ENCODE data around the gene TTC39B. TPM values are rescaled to one million over a fixed set of nuclear protein-coding genes. Genes with fewer than 3 reads are reported as not detected.

TTC39B gene
- total RNA-seq, 2 donors from 2014 or later: 30.8 to 46.7 TPM

DNA sequence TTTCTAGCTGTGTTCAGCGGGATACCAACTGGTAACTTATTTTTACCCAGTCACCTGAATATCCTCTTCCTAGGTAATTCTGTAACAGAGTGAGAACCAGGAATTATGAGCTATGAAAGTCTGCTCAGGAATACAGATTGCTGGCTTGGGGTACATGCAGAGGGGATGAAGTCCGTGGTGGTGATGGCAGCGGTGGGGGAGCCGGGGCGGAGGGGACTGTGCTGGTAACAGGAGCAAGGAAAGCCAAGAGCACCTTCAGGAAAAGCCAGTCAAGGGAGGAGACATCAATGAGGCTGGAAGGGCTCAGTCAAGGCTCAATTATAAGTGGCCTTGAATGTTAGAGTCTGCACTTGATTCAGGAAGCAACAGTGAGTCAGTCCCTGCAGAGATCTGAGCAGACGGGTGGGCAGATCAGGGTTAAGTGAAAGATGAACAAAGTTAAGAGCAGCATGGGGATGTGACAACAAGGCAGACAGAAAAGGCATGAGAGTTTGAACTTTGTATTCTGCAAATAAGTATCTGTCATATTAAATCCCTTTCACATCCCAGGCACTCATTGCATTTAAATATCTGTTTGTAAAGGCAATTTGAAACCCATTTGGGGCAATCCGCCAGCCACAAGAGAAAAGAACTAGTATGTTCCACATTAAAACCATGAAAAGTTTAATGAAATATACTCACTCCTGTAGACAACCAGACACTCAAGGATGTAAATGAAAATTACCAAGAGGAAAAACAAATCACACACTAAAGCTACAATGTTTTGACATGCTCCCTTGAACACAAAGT is 101.2 kb downstream of the TTC39B start:
- ATAC-seq (replicated peaks in 1 of 2): no peak
- no peak for DNase-seq
- Mint-ChIP-seq H3K27ac (no peak overlapping the region), H3K4me1 (ENCODE audit: low read depth) (peaks cover 19% of the 10 kb centered on the region), H3K9me3 (peaks cover 2 to 5% of the 10 kb centered on the region in 2 donors), H3K27me3 (ENCODE audit: low read depth) (no peaks in the 10 kb centered on the region), H3K4me3 (no peak overlapping the region), H3K36me3 (ENCODE audit: insufficient read depth in 2 of 2) (peaks cover 7 to 22% of the 10 kb centered on the region in 2 donors)

DNA sequence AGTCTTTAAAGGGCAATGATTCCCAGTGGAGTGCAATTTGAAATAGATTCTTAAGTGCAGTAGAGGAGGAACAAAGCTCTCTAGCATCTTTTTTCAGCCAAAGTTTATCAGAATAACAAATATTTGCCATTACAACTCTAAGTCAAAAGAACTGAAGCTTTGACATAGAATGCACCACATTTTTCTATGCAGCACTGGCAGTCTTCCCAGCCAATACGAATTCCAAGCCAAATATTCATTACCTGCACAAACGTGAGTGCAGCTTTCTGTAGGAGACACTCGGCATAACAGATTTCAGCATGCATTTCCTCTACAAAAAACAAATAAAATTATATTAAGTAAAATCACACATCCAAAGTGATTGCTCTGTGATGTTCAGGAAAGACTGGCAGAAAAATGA is 103.4 kb downstream of the TTC39B start:
- H3K27ac Mint-ChIP-seq: no peak overlapping the region
- no peak overlapping the region for H3K4me3 Mint-ChIP-seq
- peaks cover 19% of the 10 kb centered on the region for H3K4me1 Mint-ChIP-seq (ENCODE audit: low read depth)
- DNase-seq (no peak), ATAC-seq (replicated peaks in 1 of 2) (no peak)
- peaks cover 7 to 18% of the 10 kb centered on the region in 2 donors for H3K36me3 Mint-ChIP-seq (ENCODE audit: insufficient read depth in 2 of 2)
- peaks cover 2 to 5% of the 10 kb centered on the region in 2 donors for H3K9me3 Mint-ChIP-seq
- no peaks in the 10 kb centered on the region for H3K27me3 Mint-ChIP-seq (ENCODE audit: low read depth)

DNA sequence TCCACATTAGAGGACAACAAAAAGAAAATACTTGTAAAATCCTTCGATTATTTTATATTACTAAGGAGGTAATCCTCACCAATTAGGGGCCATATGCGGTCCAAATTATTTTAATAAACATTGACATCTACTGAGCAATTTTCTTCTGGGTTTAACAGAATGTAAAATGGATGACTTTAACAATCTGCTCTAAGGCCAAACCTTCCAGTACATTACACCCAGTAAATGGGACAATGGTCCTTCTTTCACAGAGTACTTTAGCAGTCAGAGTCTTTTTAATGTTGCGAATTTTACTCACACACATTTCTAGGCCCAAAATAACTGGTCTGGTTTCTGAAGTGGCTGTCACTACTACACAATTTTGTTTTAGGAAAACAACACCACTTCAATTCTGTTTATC is 106.9 kb downstream of the TTC39B start:
- Mint-ChIP-seq H3K27ac (no peak overlapping the region), H3K27me3 (ENCODE audit: low read depth) (no peaks in the 10 kb centered on the region), H3K9me3 (no peaks in the 10 kb centered on the region), H3K36me3 (ENCODE audit: insufficient read depth in 2 of 2) (peaks cover 3 to 10% of the 10 kb centered on the region in 2 donors), H3K4me1 (ENCODE audit: low read depth) (no peaks in the 10 kb centered on the region), H3K4me3 (no peak overlapping the region)
- DNase-seq: no peak
- no peak for ATAC-seq (replicated peaks in 1 of 2)

DNA sequence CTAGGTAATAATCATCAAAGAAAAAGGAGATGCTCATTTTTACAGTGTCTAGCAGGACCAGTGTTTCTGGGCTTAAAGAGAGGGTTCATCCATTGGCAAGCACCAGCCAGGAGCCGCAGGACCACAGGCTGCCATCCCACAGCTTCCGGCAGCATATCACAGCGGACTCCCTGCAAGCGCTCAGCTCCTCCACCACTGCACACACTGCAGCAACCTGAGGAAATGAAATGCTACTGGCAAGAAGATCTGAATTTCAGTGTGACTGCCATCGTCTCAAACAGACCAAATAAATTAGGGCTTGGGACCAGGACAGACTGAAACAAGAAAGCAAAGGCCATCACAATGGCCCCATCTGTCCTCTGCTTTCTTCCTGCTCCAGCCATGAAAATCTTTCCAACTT is 114.2 kb downstream of the TTC39B start:
- peaks cover 10 to 21% of the 10 kb centered on the region in 2 donors for H3K36me3 Mint-ChIP-seq (ENCODE audit: insufficient read depth in 2 of 2)

DNA sequence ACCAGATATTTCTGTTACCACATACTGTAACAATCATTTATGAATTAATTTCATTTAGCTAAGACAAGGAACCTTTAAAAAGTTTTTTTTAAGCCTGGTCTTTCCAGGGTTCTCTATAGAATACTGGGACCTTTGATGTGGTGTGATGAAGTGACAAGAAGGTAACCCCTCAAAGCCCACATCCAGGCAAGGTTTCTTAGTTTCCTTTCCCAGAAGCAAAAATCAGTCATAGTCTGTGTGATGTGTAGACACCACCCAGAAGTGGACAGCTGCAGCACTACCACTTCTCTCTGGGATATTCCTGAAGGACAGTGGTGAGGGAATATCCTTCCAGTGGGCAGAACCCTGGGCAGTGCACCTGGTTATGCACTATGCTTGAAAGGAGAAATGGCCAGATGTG is 115.6 kb downstream of the TTC39B start:
- ATAC-seq (replicated peaks in 1 of 2) (peak; percentile 92 to 96), DNase-seq (peak; percentile 7 to 17)
- no peak overlapping the region for H3K4me3 Mint-ChIP-seq
- H3K4me1 Mint-ChIP-seq (ENCODE audit: low read depth): peaks cover 16% of the 10 kb centered on the region
- H3K27ac Mint-ChIP-seq: no peak overlapping the region
- H3K36me3 Mint-ChIP-seq (ENCODE audit: insufficient read depth in 2 of 2): peaks cover 9 to 17% of the 10 kb centered on the region in 2 donors
- no peaks in the 10 kb centered on the region for H3K27me3 Mint-ChIP-seq (ENCODE audit: low read depth)
- H3K9me3 Mint-ChIP-seq: no peaks in the 10 kb centered on the region

More for the DNA sequence above, 114.2 kb downstream of the TTC39B start:
- no peaks in the 10 kb centered on the region for H3K27me3 Mint-ChIP-seq (ENCODE audit: low read depth)
- no peaks in the 10 kb centered on the region for H3K9me3 Mint-ChIP-seq
- DNase-seq: no peak
- peaks cover 16% of the 10 kb centered on the region for H3K4me1 Mint-ChIP-seq (ENCODE audit: low read depth)
- ATAC-seq (replicated peaks in 1 of 2): no peak
- H3K27ac Mint-ChIP-seq: no peak overlapping the region
- H3K4me3 Mint-ChIP-seq: no peak overlapping the region

DNA sequence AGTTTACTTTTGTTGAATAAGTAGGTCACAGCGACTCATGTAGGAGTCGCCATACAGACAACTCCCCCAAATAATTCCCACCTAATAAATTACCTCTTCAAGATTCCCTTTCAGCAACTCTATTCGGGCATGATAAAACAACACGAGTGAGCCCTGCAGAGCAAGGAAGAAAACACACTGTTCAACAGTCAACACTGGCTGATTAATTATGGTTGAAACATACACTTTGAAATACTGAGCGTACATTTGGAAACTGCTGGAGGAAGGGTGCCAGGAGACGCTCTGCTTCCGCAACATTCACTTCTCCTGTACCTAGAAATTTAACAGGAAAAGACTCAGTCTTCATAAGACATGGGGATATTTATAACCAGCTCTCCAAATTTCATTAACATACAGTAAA is 117.5 kb downstream of the TTC39B start:
- DNase-seq: no peak

DNA sequence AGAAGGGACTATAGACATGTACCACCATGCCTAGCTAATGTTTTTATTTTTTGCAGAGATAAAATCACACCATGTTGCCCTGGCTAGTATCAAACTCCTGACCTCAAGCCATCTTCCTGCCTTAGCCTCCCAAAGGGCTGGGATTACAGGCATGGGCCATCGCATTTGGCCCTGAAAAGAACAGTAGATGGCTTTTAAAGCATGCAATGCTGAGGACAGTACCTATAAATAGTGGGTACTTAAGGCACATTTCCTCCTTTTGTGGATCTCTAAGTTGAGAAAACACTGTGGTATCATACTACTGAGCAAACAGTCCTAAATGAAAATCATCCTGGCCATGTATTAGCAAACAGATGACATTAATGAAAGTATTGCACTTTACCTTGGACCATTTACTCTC is 119.4 kb downstream of the TTC39B start:
- Mint-ChIP-seq H3K4me1 (ENCODE audit: low read depth) (peaks cover 16% of the 10 kb centered on the region), H3K27me3 (ENCODE audit: low read depth) (no peaks in the 10 kb centered on the region), H3K36me3 (ENCODE audit: insufficient read depth in 2 of 2) (peaks cover 6 to 12% of the 10 kb centered on the region in 2 donors), H3K9me3 (no peaks in the 10 kb centered on the region), H3K4me3 (no peak overlapping the region), H3K27ac (no peak overlapping the region)
- DNase-seq (no peak), ATAC-seq (replicated peaks in 1 of 2) (no peak)

More for the DNA sequence above, 117.5 kb downstream of the TTC39B start:
- Mint-ChIP-seq H3K27ac (no peak overlapping the region), H3K9me3 (no peaks in the 10 kb centered on the region), H3K4me1 (ENCODE audit: low read depth) (peaks cover 16% of the 10 kb centered on the region), H3K36me3 (ENCODE audit: insufficient read depth in 2 of 2) (peaks cover 6 to 11% of the 10 kb centered on the region in 2 donors), H3K27me3 (ENCODE audit: low read depth) (no peaks in the 10 kb centered on the region), H3K4me3 (no peak overlapping the region)
- ATAC-seq (replicated peaks in 1 of 2): no peak

DNA sequence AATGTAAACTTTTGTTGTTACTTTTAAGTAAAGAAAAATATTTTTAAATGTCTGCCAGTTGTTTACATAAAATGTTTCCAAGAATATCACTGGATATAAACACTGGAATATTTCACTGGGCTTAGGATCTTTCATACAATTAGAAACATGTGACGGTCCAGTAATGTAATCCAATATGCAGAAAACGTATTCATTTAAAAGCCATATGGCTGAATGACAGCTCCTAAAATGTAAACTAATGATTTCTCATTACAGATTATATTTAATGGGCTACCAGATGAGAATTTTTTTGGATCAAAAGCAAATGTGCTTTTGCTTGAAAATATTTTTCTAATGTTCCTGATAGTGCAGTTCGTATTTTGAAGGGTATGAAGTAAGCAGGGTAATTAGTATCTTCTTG is 124.3 kb downstream of the TTC39B start:
- no peak overlapping the region for H3K4me3 Mint-ChIP-seq
- DNase-seq: no peak
- H3K36me3 Mint-ChIP-seq (ENCODE audit: insufficient read depth in 2 of 2): peaks cover 1 to 6% of the 10 kb centered on the region in 2 donors
- no peaks in the 10 kb centered on the region for H3K9me3 Mint-ChIP-seq
- H3K27me3 Mint-ChIP-seq (ENCODE audit: low read depth): no peaks in the 10 kb centered on the region
- ATAC-seq (replicated peaks in 1 of 2): no peak
- H3K27ac Mint-ChIP-seq: no peak overlapping the region
- peaks cover 10% of the 10 kb centered on the region for H3K4me1 Mint-ChIP-seq (ENCODE audit: low read depth)

DNA sequence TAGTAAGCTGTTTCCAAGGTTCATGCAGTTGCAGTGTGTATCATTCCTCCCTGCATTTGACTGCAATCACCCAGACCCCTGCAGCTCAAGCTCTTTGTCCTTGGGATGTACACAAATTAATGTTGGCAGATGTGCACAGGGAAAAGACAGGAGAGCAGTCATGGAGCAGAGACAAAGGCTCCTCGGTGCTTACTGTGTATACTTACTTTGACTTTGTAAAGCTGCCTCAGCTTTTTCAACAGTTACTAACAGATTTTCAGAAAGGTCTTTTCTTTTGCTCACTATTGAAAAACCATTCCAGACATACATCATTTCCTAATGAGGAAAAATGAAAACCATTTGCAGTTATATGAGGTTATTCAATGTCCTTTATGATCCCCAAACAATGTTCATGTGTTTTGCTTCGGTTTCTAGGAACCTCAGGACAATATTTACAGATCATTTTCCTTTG is 124.9 kb downstream of the TTC39B start:
- no peaks in the 10 kb centered on the region for H3K9me3 Mint-ChIP-seq
- H3K27ac Mint-ChIP-seq: no peak overlapping the region
- peaks cover 10% of the 10 kb centered on the region for H3K4me1 Mint-ChIP-seq (ENCODE audit: low read depth)
- DNase-seq (no peak), ATAC-seq (replicated peaks in 1 of 2) (no peak)
- no peaks in the 10 kb centered on the region for H3K27me3 Mint-ChIP-seq (ENCODE audit: low read depth)
- H3K4me3 Mint-ChIP-seq: no peak overlapping the region
- H3K36me3 Mint-ChIP-seq (ENCODE audit: insufficient read depth in 2 of 2): peaks cover 1 to 6% of the 10 kb centered on the region in 2 donors

DNA sequence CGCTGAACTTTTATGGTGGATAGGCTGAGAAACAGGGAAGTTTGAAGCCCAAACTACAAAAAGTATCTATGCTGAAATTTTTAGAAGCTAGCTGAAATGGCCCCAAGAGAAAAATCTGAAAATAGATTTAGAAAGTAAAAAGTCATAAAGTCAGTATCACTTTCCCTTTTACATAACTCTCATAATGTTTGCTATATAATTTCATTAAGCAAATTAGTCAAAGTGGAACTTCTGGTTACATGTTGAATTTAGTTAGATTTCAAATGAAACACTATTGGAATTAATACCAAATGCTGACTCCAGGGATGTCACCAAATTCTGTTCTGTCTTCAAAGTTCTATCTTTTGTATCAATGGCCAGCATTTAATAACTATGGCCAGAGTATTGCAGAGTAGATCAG is 126.9 kb downstream of the TTC39B start:
- H3K4me1 Mint-ChIP-seq (ENCODE audit: low read depth): peaks cover 10% of the 10 kb centered on the region
- H3K36me3 Mint-ChIP-seq (ENCODE audit: insufficient read depth in 2 of 2): peaks cover 1 to 6% of the 10 kb centered on the region in 2 donors
- DNase-seq: no peak
- no peaks in the 10 kb centered on the region for H3K27me3 Mint-ChIP-seq (ENCODE audit: low read depth)
- H3K27ac Mint-ChIP-seq: no peak overlapping the region
- no peak overlapping the region for H3K4me3 Mint-ChIP-seq
- no peaks in the 10 kb centered on the region for H3K9me3 Mint-ChIP-seq
- ATAC-seq (replicated peaks in 1 of 2): no peak

DNA sequence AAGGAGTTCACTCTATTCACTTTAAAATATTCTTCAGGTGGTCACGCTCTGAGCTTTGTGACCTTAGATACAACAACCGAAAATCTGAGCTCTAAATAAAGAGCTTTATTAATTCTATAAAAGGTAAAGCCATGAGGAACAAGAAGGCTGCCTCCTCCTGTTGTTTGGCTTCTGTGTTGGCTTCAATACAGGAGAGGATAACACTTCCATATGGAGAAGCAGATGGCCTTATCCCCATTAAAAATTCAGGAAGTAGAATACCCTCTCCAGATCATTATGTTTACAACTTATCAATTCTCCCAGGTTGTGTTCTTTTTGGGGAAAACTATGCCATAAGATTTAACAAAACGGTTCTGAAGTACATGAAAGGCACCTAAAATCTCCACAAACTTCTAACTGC is 128.4 kb downstream of the TTC39B start:
- Mint-ChIP-seq H3K27me3 (ENCODE audit: low read depth) (no peaks in the 10 kb centered on the region), H3K4me1 (ENCODE audit: low read depth) (peaks cover 10% of the 10 kb centered on the region), H3K9me3 (no peaks in the 10 kb centered on the region), H3K36me3 (ENCODE audit: insufficient read depth in 2 of 2) (peaks cover 2 to 6% of the 10 kb centered on the region in 2 donors), H3K4me3 (no peak overlapping the region), H3K27ac (no peak overlapping the region)
- no peak for ATAC-seq (replicated peaks in 1 of 2)
- DNase-seq: no peak

DNA sequence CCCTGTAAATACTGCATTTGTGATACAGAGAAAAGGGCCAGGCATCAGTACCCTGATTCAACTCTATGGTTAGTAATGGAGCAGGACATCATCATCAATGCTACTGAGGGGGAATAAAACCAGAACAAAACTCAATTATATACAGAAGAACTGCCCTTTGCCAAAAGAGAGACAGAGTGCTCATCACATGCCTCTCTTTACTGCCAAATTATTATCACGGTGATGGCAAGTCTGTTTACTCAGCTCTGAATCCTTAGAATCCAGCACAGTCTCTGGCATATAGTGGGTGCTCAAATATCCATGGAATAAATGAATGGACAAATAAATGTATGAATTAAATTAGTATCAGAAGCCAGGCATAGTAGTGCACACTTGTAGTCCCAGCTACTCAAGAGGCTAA is 130.2 kb downstream of the TTC39B start:
- Mint-ChIP-seq H3K27ac (peak overlapping the region; percentile 54), H3K36me3 (ENCODE audit: insufficient read depth in 2 of 2) (peaks cover 2 to 4% of the 10 kb centered on the region in 2 donors), H3K9me3 (no peaks in the 10 kb centered on the region), H3K4me3 (no peak overlapping the region), H3K27me3 (ENCODE audit: low read depth) (no peaks in the 10 kb centered on the region), H3K4me1 (ENCODE audit: low read depth) (peaks cover 10% of the 10 kb centered on the region)
- DNase-seq (no peak), ATAC-seq (replicated peaks in 1 of 2) (no peak)

DNA sequence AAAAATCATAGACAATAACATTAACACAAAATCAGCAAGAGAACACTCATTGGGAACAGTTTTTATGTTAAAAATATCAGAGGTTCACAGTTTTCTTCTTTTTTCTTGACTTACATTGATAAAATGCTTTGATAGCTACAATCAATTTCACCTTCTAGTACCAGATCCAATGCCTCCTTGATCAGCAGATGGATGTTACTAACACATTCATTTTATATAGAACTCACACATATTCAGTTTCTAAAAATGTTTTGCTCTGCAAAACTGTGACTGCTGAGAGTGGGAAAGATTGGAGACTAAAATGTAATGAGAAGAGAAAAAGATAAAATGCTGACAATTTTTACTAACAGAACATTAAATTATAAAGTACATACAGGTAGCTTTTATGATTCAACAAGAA is 143.1 kb downstream of the TTC39B start:
- no peak for DNase-seq
- H3K36me3 Mint-ChIP-seq (ENCODE audit: insufficient read depth in 2 of 2): no peaks in the 10 kb centered on the region
- H3K27me3 Mint-ChIP-seq (ENCODE audit: low read depth): no peaks in the 10 kb centered on the region
- H3K4me3 Mint-ChIP-seq: no peak overlapping the region
- H3K4me1 Mint-ChIP-seq (ENCODE audit: low read depth): no peaks in the 10 kb centered on the region
- ATAC-seq (replicated peaks in 1 of 2): no peak
- H3K27ac Mint-ChIP-seq: no peak overlapping the region
- no peaks in the 10 kb centered on the region for H3K9me3 Mint-ChIP-seq

DNA sequence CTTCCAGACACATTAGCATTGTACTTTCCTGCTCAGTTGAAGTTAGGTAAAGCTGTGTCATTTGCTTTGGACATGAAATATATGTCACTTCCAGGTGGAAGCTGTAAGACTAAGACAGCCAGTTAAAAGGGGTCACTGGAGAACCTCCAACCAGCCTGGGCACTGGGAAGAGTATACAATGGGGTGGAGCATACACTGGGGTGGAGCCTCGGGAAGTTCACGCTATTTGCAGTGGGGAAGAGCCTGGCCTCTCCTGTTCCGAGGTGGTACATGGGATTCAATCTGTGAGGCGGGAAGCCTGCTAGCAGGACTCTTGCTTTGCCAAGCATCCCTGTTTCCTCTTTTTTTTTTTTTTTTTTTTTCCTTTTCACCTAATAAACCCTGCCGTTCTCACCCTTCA is 145.3 kb downstream of the TTC39B start:
- Mint-ChIP-seq H3K27me3 (ENCODE audit: low read depth) (peaks cover 2% of the 10 kb centered on the region), H3K36me3 (ENCODE audit: insufficient read depth in 2 of 2) (no peaks in the 10 kb centered on the region), H3K4me1 (ENCODE audit: low read depth) (no peaks in the 10 kb centered on the region), H3K9me3 (no peaks in the 10 kb centered on the region), H3K27ac (no peak overlapping the region), H3K4me3 (no peak overlapping the region)
- no peak for DNase-seq
- ATAC-seq (replicated peaks in 1 of 2): no peak
